Mesenchymal stem cell (in vitro differentiated cells and primary cell): Measurements from ENCODE around the gene SLC39A1.

Experiments
- DNase-seq: peaks from one replicate; pipeline ENCODE4 v3.0.0-alpha.2; 2013
- H2AFZ ChIP-seq: one replicate; pipeline ENCODE4 v1.6.1; 2013; ENCODE audit warnings: low read depth, mild to moderate bottlenecking, control low read depth, inconsistent platforms, low read length, moderate library complexity
- H2AK5ac ChIP-seq: 2 replicates; pipeline ENCODE4 v1.6.1; 2013; ENCODE audit warnings: low read length, moderate library complexity, mild to moderate bottlenecking, inconsistent platforms; ENCODE audit not compliant: severe bottlenecking
- H2BK120ac ChIP-seq: one replicate; pipeline ENCODE4 v1.6.1; 2013; ENCODE audit warnings: low read depth, mild to moderate bottlenecking, inconsistent platforms, low read length, moderate library complexity
- H2BK12ac ChIP-seq, 2 experiments: one replicate each; pipeline ENCODE4 v1.6.1; 2013; ENCODE audit warnings: inconsistent platforms in 2 of 2, low read length in 2 of 2, mild to moderate bottlenecking in 2 of 2, moderate library complexity in 2 of 2, control low read depth in 1 of 2
- H2BK15ac ChIP-seq: one replicate; pipeline ENCODE4 v1.6.1; 2013; ENCODE audit warnings: mild to moderate bottlenecking, low read depth, inconsistent platforms; ENCODE audit not compliant: poor library complexity, severe bottlenecking
- H2BK5ac ChIP-seq: 2 replicates; pipeline ENCODE4 v1.6.1; 2013; ENCODE audit warnings: low read depth, mild to moderate bottlenecking, low read length, control low read depth, inconsistent platforms; ENCODE audit not compliant: poor library complexity, severe bottlenecking
- H3K14ac ChIP-seq, 2 experiments: one replicate each; pipeline ENCODE4 v1.6.1; 2013; ENCODE audit warnings: inconsistent platforms in 2 of 2, low read length in 2 of 2, control low read depth in 1 of 2, mild to moderate bottlenecking in 1 of 2, moderate library complexity in 1 of 2
- H3K18ac ChIP-seq, 2 experiments: one replicate each; pipeline ENCODE4 v1.6.1; 2013; ENCODE audit warnings: inconsistent platforms in 2 of 2, low read length in 2 of 2, control low read depth in 1 of 2, low read depth in 1 of 2, mild to moderate bottlenecking in 1 of 2
- H3K23ac ChIP-seq, 2 experiments: one replicate each; pipeline ENCODE4 v1.6.1; 2013; ENCODE audit warnings: inconsistent platforms in 2 of 2, low read length in 2 of 2, mild to moderate bottlenecking in 2 of 2, moderate library complexity in 2 of 2, control low read depth in 1 of 2
- H3K27ac ChIP-seq: 2 replicates; pipeline ENCODE4 v1.5.1; 2013; ENCODE audit warnings: mild to moderate bottlenecking, moderate library complexity, low read length, control low read depth, inconsistent platforms; ENCODE audit not compliant: poor library complexity, severe bottlenecking
- H3K27me3 ChIP-seq, 2 experiments: 2 replicates each; pipeline versions ENCODE4 v1.6.1 to v1.7.0; 2013; ENCODE audit warnings: low read length in 2 of 2, mild to moderate bottlenecking in 2 of 2, moderate library complexity in 2 of 2, control low read depth in 1 of 2, inconsistent platforms in 1 of 2; ENCODE audit not compliant: control insufficient read depth in 1 of 2, insufficient read depth in 1 of 2
- H3K36me3 ChIP-seq, 2 experiments: 2 replicates each; pipeline versions ENCODE4 v1.6.1 to v1.7.0; 2013; ENCODE audit warnings: low read length in 2 of 2, control low read depth in 1 of 2, inconsistent platforms in 1 of 2, low read depth in 1 of 2, mild to moderate bottlenecking in 1 of 2; ENCODE audit not compliant: insufficient read depth in 2 of 2, control insufficient read depth in 1 of 2
- H3K4ac ChIP-seq, 2 experiments: one replicate each; pipeline ENCODE4 v1.6.1; 2013; ENCODE audit warnings: inconsistent platforms in 2 of 2, low read length in 2 of 2, mild to moderate bottlenecking in 2 of 2, moderate library complexity in 2 of 2, control low read depth in 1 of 2, low read depth in 1 of 2
- H3K4me1 ChIP-seq: 2 replicates; pipeline ENCODE4 v1.6.1; 2013; ENCODE audit warnings: low read depth, low read length, control low read depth; ENCODE audit not compliant: control insufficient read depth, insufficient read depth
- H3K4me2 ChIP-seq: 2 replicates; pipeline ENCODE4 v1.6.1; 2013; ENCODE audit warnings: low read length, mild to moderate bottlenecking, inconsistent platforms; ENCODE audit not compliant: poor library complexity, severe bottlenecking
- H3K4me3 ChIP-seq, 2 experiments: 2 replicates each; pipeline versions ENCODE4 v1.5.1 to v1.7.0; 2013; ENCODE audit warnings: low read length in 2 of 2, mild to moderate bottlenecking in 2 of 2, control low read depth in 1 of 2, low read depth in 1 of 2; ENCODE audit not compliant: insufficient read depth in 1 of 2
- H3K79me1 ChIP-seq: replicated peaks from 2 replicates; pipeline ENCODE4 v1.6.1; 2013; ENCODE audit warnings: mild to moderate bottlenecking, control low read depth, low read length, inconsistent platforms; ENCODE audit not compliant: poor library complexity, severe bottlenecking
- H3K9ac ChIP-seq: 2 replicates; pipeline ENCODE4 v1.7.0; 2013; ENCODE audit warnings: mild to moderate bottlenecking, low read length, moderate library complexity
- H3K9me3 ChIP-seq: 2 replicates; pipeline ENCODE4 v1.7.0; 2013; ENCODE audit warnings: mild to moderate bottlenecking, low read length; ENCODE audit not compliant: control insufficient read depth
- H4K8ac ChIP-seq: one replicate; pipeline ENCODE4 v1.6.1; 2013; ENCODE audit warnings: inconsistent platforms, mild to moderate bottlenecking, low read length, moderate library complexity
- H4K91ac ChIP-seq: one replicate; pipeline ENCODE4 v1.6.1; 2013; ENCODE audit warnings: mild to moderate bottlenecking, low read length, inconsistent platforms
- WGBS: methylation state at CpG from one replicate; pipeline ENCODE4 v1.1.7; 2013; ENCODE audit warnings: mixed read lengths; 5-methylcytosine and 5-hydroxymethylcytosine counted together

Gene SLC39A1

DNA sequence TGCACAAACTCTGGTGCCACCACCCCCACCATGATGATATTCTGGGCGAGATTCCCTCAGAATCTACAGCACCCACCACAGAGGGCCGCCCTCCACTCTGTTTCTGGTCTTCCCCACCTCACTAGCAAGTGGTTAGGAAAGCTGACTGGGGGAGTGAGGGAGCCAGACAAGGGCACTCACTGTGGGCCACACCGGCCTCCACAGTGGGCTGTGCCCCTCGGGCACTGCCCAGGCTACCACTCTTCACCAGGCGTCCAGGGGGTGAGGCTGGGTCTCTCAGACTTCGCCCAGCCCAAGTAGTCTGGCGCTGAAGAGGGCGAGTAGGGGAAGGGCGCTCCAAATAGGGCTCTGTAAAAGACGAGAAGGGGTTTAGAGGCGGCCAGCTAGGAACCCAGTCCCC is 29.4 kb downstream of the SLC39A1 start:
- Histone ChIP-seq H2BK12ac (no peak overlapping the region), H2AK5ac (no peak overlapping the region), H3K14ac (no peak overlapping the region), H2BK15ac (no peak overlapping the region), H2BK5ac (no peak overlapping the region), H3K36me3 (peaks cover 77 to 78% of the 10 kb centered on the region in 2 experiments), H3K79me1 (peaks cover 13% of the 10 kb centered on the region), H3K9me3 (no peaks in the 10 kb centered on the region), H3K27ac (no peak overlapping the region), H3K4me3 (no peak overlapping the region), H3K4me1 (peaks cover 1% of the 10 kb centered on the region), H3K9ac (no peak overlapping the region), H3K18ac (no peak overlapping the region), H3K4me2 (no peak overlapping the region), H3K4ac (no peak overlapping the region), H3K23ac (no peak overlapping the region), H2AFZ (no peak overlapping the region), H2BK120ac (no peak overlapping the region), H4K91ac (no peak overlapping the region), H3K27me3 (no peaks in the 10 kb centered on the region), H4K8ac (no peak overlapping the region)
- WGBS, result 97% methylated on average over 10 of the region's 11 CpGs
- no peak for DNase-seq

DNA sequence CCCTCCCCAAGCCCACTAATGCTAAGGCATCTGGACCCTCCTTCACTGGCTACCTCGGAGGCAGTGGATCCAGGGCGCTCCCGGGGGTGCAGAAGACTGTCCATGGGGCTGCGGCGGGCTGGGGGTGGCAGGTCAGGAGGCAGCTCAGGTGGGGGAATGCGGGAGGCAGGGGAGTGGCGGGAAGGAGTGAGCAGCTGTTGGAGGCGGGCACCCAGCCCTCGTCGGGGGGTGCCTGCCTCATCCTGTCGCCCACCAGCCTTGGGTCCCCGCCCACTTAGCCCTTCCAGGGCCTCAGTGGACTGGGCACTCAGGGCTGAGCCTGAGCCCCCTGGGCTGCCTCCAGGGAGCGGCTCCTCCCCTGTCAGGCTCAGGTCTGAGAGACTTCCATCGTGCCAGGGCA is 29.9 kb downstream of the SLC39A1 start:
- Histone ChIP-seq H2BK15ac (no peak overlapping the region), H3K27me3 (no peaks in the 10 kb centered on the region), H3K79me1 (peaks cover 13% of the 10 kb centered on the region), H3K4me1 (peaks cover 1% of the 10 kb centered on the region), H2BK120ac (no peak overlapping the region), H2BK12ac (no peak overlapping the region), H3K27ac (no peak overlapping the region), H4K8ac (no peak overlapping the region), H3K4ac (no peak overlapping the region), H2AK5ac (no peak overlapping the region), H3K4me2 (no peak overlapping the region), H3K9me3 (no peaks in the 10 kb centered on the region), H3K9ac (no peak overlapping the region), H3K36me3 (peaks cover 74 to 77% of the 10 kb centered on the region in 2 experiments), H2AFZ (no peak overlapping the region), H4K91ac (no peak overlapping the region), H2BK5ac (no peak overlapping the region), H3K4me3 (no peak overlapping the region), H3K18ac (no peak overlapping the region), H3K14ac (no peak overlapping the region), H3K23ac (no peak overlapping the region)
- no peak for DNase-seq
- 96% methylated on average over 11 of the region's 14 CpGs for WGBS

DNA sequence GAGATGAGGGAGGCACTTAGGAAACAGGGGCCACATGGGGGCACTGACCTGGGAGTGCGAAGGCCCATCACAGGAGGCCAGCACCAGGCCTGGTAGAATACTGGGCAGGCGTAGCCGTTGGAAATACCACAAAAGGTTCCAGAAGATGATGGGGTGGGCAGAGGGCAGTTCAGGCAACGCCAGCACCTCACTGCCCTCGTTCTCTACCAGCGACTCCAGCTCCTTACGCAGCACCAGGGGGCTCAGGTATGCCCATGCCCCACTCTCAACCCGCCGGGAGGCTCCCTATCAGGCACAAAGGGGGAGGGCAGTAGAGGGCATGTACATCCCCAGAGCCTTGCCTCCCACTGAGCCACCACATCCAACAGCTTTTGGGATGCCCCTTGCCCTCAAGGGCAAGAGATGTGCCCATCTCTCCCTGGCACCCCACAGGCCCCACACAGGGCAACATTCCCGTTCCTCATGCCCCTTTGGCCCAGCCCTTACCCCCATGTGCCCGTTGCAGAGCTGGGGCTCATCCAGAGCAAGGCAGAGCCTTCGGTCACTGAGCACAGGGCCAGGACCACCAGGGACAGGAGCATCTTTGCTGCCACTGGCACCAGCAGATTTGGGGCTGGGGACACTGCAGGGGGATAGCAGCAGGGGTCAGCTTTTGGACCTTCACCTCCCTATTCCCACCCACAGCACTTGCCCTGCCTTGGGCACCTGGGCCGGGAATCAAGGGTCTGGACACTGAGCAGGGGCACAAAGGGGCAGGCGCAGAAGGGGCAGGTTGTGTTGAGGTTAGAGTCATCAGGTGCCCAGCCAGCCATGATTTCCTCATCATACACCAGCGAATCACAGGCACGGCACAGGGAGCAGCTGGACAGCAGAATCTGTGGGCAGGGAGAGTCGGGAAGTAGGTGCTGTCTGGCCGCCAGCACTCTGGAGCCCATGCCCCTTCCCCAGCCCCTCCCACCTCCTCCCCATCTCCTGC is 30.9 kb downstream of the SLC39A1 start:
- no peaks in the 10 kb centered on the region for H3K27me3 ChIP-seq
- no peak overlapping the region for H3K14ac ChIP-seq
- peaks cover 1% of the 10 kb centered on the region for H3K4me1 ChIP-seq
- no peak overlapping the region for H2BK120ac ChIP-seq
- H3K18ac ChIP-seq, result no peak overlapping the region
- H2AFZ ChIP-seq, result no peak overlapping the region
- H3K4me2 ChIP-seq, result no peak overlapping the region
- no peak overlapping the region for H2BK15ac ChIP-seq
- no peak overlapping the region for H3K4me3 ChIP-seq
- no peak overlapping the region for H2BK12ac ChIP-seq
- no peak overlapping the region for H3K4ac ChIP-seq
- H3K27ac ChIP-seq, result no peak overlapping the region
- no peak overlapping the region for H4K91ac ChIP-seq
- no peak overlapping the region for H2AK5ac ChIP-seq
- no peak overlapping the region for H4K8ac ChIP-seq
- peaks cover 69 to 72% of the 10 kb centered on the region in 2 experiments for H3K36me3 ChIP-seq
- no peaks in the 10 kb centered on the region for H3K9me3 ChIP-seq
- no peak overlapping the region for H3K9ac ChIP-seq
- no peak for DNase-seq
- whole genome bisulfite sequencing, result 98% methylated on average over 16 of the region's 18 CpGs
- H3K23ac ChIP-seq, result no peak overlapping the region
- H2BK5ac ChIP-seq, result no peak overlapping the region
- peaks cover 9% of the 10 kb centered on the region for H3K79me1 ChIP-seq

DNA sequence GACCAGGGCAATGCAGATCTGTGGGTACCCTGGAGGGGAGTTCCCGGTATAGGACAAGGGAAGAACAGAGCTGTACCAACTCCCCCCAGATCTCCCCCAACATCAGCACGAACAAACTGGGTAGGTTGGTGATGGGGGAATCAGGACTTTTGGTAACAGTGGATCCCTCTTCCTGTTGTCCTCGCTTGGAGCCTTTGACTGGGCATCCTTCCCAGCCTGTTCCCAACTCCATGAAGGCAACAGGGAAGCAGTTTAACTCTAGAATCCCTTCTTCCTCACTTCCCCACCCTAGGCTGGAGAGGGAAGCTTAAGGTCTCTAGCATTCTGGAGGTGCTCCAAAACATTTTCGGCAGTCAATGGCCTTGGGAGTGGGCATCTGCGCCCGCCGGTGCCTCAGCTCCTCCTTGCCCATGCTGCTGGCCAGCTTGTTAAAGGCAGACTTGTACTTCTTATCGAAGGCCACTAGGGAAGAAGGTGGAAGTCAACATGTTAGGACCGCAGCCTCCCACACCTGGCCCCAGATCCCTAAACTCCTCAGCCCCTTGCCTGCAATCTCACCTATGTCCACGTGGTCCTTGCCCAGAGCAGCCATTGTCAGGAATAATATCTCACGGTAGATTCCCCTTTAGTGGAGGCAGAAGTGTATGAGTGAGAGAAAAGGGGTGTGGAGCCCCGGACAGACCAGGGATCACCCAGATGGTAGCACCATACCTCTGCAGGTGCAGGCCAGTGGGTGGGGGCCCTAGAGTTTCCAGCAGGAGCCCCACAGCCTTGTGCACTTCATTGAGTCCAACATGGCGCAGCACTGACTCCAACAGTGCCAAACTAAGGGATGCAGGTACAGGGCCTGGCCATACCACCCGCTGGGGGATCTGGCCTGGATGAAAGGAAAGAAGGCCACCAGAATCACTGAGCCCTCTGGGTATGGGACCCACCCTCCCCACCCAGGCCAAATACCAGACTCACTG is 33.1 kb downstream of the SLC39A1 start:
- WGBS, result 96% methylated on average over 11 of the region's 14 CpGs
- H2AK5ac ChIP-seq, result no peak overlapping the region
- no peaks in the 10 kb centered on the region for H3K9me3 ChIP-seq

More for the DNA sequence above, 33.1 kb downstream of the SLC39A1 start:
- H2BK12ac ChIP-seq, result no peak overlapping the region
- H2BK15ac ChIP-seq, result no peak overlapping the region
- peak overlapping the region; percentile 10 for H4K91ac ChIP-seq
- no peaks in the 10 kb centered on the region for H3K27me3 ChIP-seq
- H2BK120ac ChIP-seq, result no peak overlapping the region
- no peak overlapping the region for H3K4me2 ChIP-seq
- no peak overlapping the region for H3K4ac ChIP-seq
- DNase-seq, result no peak
- H3K23ac ChIP-seq, result no peak overlapping the region
- peak overlapping the region; percentile 4 for H4K8ac ChIP-seq
- H3K27ac ChIP-seq, result no peak overlapping the region
- H3K4me1 ChIP-seq, result no peaks in the 10 kb centered on the region
- peaks cover 48 to 53% of the 10 kb centered on the region in 2 experiments for H3K36me3 ChIP-seq
- H3K18ac ChIP-seq, result no peak overlapping the region
- H3K14ac ChIP-seq, result no peak overlapping the region
- no peak overlapping the region for H3K9ac ChIP-seq
- H3K79me1 ChIP-seq, result peaks cover 5% of the 10 kb centered on the region
- no peak overlapping the region for H3K4me3 ChIP-seq
- H2BK5ac ChIP-seq, result no peak overlapping the region
- no peak overlapping the region for H2AFZ ChIP-seq
